HepG2 (cell line): ENCODE measurements around the gene CEBPE. TPM values are rescaled to one million over a fixed set of nuclear protein-coding genes. Genes with fewer than 3 reads are reported as not detected.

Source experiments
- E2F2 ChIP-seq: sonication (generic); formaldehyde crosslinking; IDR thresholded peaks from 2 replicates; pipeline ENCODE4 v1.4.0; 2020; ENCODE audit warnings: missing genetic modification reagents, borderline replicate concordance
- HES4 ChIP-seq: sonication (generic); formaldehyde crosslinking; IDR thresholded peaks from 2 replicates; pipeline ENCODE4 v1.9.0; 2021; ENCODE audit warnings: mild to moderate bottlenecking, missing genetic modification reagents, borderline replicate concordance
- JDP2 ChIP-seq: sonication (generic); formaldehyde crosslinking; IDR thresholded peaks from 2 replicates; pipeline ENCODE4 v1.8.1; 2022; ENCODE audit warnings: missing genetic modification reagents, borderline replicate concordance
- KAT8 ChIP-seq: IDR thresholded peaks from 2 replicates; pipeline ENCODE4 v1.6.1; 2016; ENCODE audit warnings: missing genetic modification reagents, missing compliant biosample characterization
- KDM2A ChIP-seq: sonication (generic); formaldehyde crosslinking; IDR thresholded peaks from 2 replicates; pipeline ENCODE4 v1.4.0; 2020; ENCODE audit warnings: low read depth, missing genetic modification reagents, borderline replicate concordance
- SP1 ChIP-seq, 2 experiments: fragments of 450-650 bp in 1 of 2; sonication (generic) in 1 of 2; formaldehyde crosslinking in 1 of 2; IDR thresholded peaks; 2 replicates each; pipeline versions ENCODE4 v1.4.0 to v1.6.1; 2016 to 2020; ENCODE audit warnings: missing genetic modification reagents in 1 of 2
- ZBTB38 ChIP-seq: sonication (generic); formaldehyde crosslinking; IDR thresholded peaks from 2 replicates; pipeline ENCODE4 v1.5.1; 2020; ENCODE audit warnings: mild to moderate bottlenecking, missing genetic modification reagents
- ZHX2 ChIP-seq, 2 experiments: sonication (generic) in 1 of 2; formaldehyde crosslinking in 1 of 2; IDR thresholded peaks; 2 replicates each; pipeline versions ENCODE4 v1.6.1 to v1.9.0; 2014 to 2022; ENCODE audit warnings: antibody characterized with exemption in 1 of 2, borderline replicate concordance in 1 of 2, inconsistent platforms in 1 of 2, low read depth in 1 of 2, missing genetic modification reagents in 1 of 2
- ZNF160 ChIP-seq: sonication (generic); formaldehyde crosslinking; IDR thresholded peaks from 2 replicates; pipeline ENCODE4 v1.8.0; 2022; ENCODE audit warnings: mild to moderate bottlenecking, inconsistent platforms, missing genetic modification reagents
- ZNF256 ChIP-seq: sonication (generic); formaldehyde crosslinking; conservative IDR thresholded peaks from 2 replicates; pipeline ENCODE4 v1.4.0; 2020; ENCODE audit warnings: missing genetic modification reagents
- ZNF329 ChIP-seq: sonication (generic); formaldehyde crosslinking; IDR thresholded peaks from 2 replicates; pipeline ENCODE4 v1.9.0; 2021; ENCODE audit warnings: low read depth, mild to moderate bottlenecking, missing genetic modification reagents
- ZNF737 ChIP-seq: sonication (generic); formaldehyde crosslinking; IDR thresholded peaks from 2 replicates; pipeline ENCODE4 v1.5.0; 2020; ENCODE audit warnings: missing genetic modification reagents, mild to moderate bottlenecking, borderline replicate concordance
- ZNF776 ChIP-seq: sonication (generic); formaldehyde crosslinking; IDR thresholded peaks from 2 replicates; pipeline ENCODE4 v1.4.0; 2020; ENCODE audit warnings: mild to moderate bottlenecking, missing genetic modification reagents
- polyA plus RNA-seq, 8 experiments: library from polyadenylated mRNA; depleted of rRNA in 3 of 8; stranded (reverse) in 7 of 8; unstranded in 1 of 8; fragments of >200 nt; fragmentation: Illumina TruSeq in 4 of 8; extraction: Trizol in 4 of 8; gene quantifications; 2 replicates each; pipeline versions ENCODE4 v1.2.1 to v1.2.3, GENCODE V29; 2011 to 2016; ENCODE audit warnings: low read depth in 4 of 8, missing spikeins in 1 of 8, mixed read lengths in 1 of 8; ENCODE audit not compliant: insufficient read depth in 1 of 8
- total RNA-seq, 5 experiments: library from RNA; depleted of rRNA; stranded (reverse); fragments of >200 nt; fragmentation: Illumina TruSeq; extraction: Trizol; gene quantifications; 2 replicates each; pipeline ENCODE4 v1.2.3, GENCODE V29; 2016; ENCODE audit warnings: low read depth in 1 of 5
- TF ChIP-seq, protein P1 (sequence below): IDR thresholded peaks from 2 replicates; pipeline ENCODE4 v1.6.1; 2016; ENCODE audit warnings: low read depth, missing genetic modification reagents, missing compliant biosample characterization

CEBPE gene
- total and polyA plus RNA-seq, 2 of the 13 experiments (the other 11 are each of a cell fraction or from before 2014, with no cell fraction given): 0.09 to 0.11 TPM

- TF ChIP-seq, protein P1, sequence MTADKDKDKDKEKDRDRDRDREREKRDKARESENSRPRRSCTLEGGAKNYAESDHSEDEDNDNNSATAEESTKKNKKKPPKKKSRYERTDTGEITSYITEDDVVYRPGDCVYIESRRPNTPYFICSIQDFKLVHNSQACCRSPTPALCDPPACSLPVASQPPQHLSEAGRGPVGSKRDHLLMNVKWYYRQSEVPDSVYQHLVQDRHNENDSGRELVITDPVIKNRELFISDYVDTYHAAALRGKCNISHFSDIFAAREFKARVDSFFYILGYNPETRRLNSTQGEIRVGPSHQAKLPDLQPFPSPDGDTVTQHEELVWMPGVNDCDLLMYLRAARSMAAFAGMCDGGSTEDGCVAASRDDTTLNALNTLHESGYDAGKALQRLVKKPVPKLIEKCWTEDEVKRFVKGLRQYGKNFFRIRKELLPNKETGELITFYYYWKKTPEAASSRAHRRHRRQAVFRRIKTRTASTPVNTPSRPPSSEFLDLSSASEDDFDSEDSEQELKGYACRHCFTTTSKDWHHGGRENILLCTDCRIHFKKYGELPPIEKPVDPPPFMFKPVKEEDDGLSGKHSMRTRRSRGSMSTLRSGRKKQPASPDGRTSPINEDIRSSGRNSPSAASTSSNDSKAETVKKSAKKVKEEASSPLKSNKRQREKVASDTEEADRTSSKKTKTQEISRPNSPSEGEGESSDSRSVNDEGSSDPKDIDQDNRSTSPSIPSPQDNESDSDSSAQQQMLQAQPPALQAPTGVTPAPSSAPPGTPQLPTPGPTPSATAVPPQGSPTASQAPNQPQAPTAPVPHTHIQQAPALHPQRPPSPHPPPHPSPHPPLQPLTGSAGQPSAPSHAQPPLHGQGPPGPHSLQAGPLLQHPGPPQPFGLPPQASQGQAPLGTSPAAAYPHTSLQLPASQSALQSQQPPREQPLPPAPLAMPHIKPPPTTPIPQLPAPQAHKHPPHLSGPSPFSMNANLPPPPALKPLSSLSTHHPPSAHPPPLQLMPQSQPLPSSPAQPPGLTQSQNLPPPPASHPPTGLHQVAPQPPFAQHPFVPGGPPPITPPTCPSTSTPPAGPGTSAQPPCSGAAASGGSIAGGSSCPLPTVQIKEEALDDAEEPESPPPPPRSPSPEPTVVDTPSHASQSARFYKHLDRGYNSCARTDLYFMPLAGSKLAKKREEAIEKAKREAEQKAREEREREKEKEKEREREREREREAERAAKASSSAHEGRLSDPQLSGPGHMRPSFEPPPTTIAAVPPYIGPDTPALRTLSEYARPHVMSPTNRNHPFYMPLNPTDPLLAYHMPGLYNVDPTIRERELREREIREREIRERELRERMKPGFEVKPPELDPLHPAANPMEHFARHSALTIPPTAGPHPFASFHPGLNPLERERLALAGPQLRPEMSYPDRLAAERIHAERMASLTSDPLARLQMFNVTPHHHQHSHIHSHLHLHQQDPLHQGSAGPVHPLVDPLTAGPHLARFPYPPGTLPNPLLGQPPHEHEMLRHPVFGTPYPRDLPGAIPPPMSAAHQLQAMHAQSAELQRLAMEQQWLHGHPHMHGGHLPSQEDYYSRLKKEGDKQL: no peak
- TF ChIP-seq ZNF160 (CRISPR knock-in tag) (no peak), E2F2 (CRISPR knock-in tag) (no peak), ZHX2 (IDR thresholded peaks at IDR 0.05; ENCODE audit: low read depth) (no peak), ZHX2 (CRISPR knock-in tag; IDR thresholded peaks at IDR 0.05; ENCODE audit: borderline replicate concordance) (no peak), ZNF737 (CRISPR knock-in tag) (peak; percentile 71), KDM2A (CRISPR knock-in tag) (no peak), KAT8 (CRISPR knock-in tag) (no peak), HES4 (CRISPR knock-in tag) (no peak), ZNF329 (CRISPR knock-in tag) (no peak), ZNF256 (no peak), JDP2 (CRISPR knock-in tag) (no peak), SP1 (IDR thresholded peaks at IDR 0.05) (no peak), SP1 (CRISPR knock-in tag; IDR thresholded peaks at IDR 0.05) (no peak), ZNF776 (CRISPR knock-in tag) (no peak; the same call in 1 of the 2 replicates), ZBTB38 (CRISPR knock-in tag) (no peak)
These were observed 14.3 kb downstream of the CEBPE start, which contains the start of gene CIROP (continued) for GRCh38 chr14:23104591-23105347.
